ENCODE results near the gene CLTC.

DNA sequence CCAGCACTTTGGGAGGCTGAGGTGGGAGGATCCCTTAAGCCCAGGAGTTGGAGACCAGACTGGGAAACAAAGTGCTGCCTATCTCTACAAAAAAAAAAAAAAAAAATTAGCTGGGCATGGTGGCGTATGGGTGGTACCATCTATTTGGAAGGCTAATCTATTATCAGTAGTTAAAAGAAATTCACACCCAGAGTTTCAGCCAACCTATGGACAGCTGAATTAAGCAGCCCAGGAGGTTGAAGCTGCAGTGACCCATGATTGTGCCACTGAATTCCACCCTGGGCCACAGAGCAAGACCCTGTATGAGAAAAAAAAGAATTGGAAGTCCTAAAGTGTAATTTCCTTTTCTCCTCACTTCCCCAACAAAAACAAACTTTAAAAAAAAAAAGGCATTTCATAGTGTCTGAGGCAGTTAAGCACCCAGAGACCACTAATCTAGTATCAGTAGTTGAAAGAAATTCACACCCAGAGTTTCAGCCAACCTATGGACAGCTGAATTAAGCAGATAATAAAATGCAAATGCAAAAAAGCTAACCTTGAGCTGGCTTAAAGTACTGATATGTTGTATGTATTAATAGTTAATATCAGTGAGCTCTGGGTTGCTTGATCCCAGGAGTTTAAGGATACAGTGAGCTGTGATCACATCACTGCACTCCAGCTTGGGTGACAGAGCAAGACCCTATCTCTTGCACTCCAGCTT is 18.1 kb downstream of the CLTC start:
- TF ChIP-seq, protein P1, sequence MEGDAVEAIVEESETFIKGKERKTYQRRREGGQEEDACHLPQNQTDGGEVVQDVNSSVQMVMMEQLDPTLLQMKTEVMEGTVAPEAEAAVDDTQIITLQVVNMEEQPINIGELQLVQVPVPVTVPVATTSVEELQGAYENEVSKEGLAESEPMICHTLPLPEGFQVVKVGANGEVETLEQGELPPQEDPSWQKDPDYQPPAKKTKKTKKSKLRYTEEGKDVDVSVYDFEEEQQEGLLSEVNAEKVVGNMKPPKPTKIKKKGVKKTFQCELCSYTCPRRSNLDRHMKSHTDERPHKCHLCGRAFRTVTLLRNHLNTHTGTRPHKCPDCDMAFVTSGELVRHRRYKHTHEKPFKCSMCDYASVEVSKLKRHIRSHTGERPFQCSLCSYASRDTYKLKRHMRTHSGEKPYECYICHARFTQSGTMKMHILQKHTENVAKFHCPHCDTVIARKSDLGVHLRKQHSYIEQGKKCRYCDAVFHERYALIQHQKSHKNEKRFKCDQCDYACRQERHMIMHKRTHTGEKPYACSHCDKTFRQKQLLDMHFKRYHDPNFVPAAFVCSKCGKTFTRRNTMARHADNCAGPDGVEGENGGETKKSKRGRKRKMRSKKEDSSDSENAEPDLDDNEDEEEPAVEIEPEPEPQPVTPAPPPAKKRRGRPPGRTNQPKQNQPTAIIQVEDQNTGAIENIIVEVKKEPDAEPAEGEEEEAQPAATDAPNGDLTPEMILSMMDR (IDR thresholded peaks at IDR 0.05): no peak
- TF ChIP-seq EZH2phosphoT487 (IDR thresholded peaks at IDR 0.05) (no peak), EZH2 (IDR thresholded peaks at IDR 0.05) (no peak)

Measured in neural progenitor cell (in vitro differentiated cells).